GM06990 (cell line): ENCODE results near the gene RFX7.

Experiments used
- DNase-seq: peaks from one replicate; pipeline ENCODE4 v3.0.0-alpha.2; 2011; ENCODE audit not compliant: insufficient read length; ENCODE audit errors: extremely low read depth
- H3K27me3 ChIP-seq: replicated peaks from 2 replicates; pipeline ENCODE4 v1.6.0; 2011; ENCODE audit warnings: low read length; ENCODE audit not compliant: control insufficient read depth, insufficient read depth
- H3K36me3 ChIP-seq: 2 replicates; pipeline ENCODE4 v1.5.1; 2011; ENCODE audit warnings: low read length; ENCODE audit not compliant: control insufficient read depth, insufficient read depth
- H3K4me3 ChIP-seq: replicated peaks from 2 replicates; pipeline ENCODE4 v1.5.1; 2011; ENCODE audit warnings: low read depth, mild to moderate bottlenecking, control low read depth, low read length
- CTCF ChIP-seq: IDR thresholded peaks from 2 replicates; pipeline ENCODE4 v1.5.1; 2011; ENCODE audit warnings: low read length, control low read depth, mild to moderate bottlenecking, inconsistent platforms; ENCODE audit not compliant: insufficient read depth, poor library complexity, severe bottlenecking

Gene RFX7

GRCh38 chr15:56099311-56099710, 144.4 kb downstream of the RFX7 start:
- no peak for DNase-seq
- TF ChIP-seq CTCF: no peak
- H3K27me3 ChIP-seq: no peaks in the 10 kb centered on the region
- H3K36me3 ChIP-seq: peaks cover 14% of the 10 kb centered on the region
- H3K4me3 ChIP-seq: no peak overlapping the region

GRCh38 chr15:56098195-56098863, 145.3 kb downstream of the RFX7 start:
- DNase-seq: no peak
- H3K27me3 ChIP-seq: no peaks in the 10 kb centered on the region
- no peak for TF ChIP-seq CTCF
- peaks cover 22% of the 10 kb centered on the region for H3K36me3 ChIP-seq
- H3K4me3 ChIP-seq: no peak overlapping the region

GRCh38 chr15:56095406-56095805, 148.3 kb downstream of the RFX7 start:
- H3K27me3 ChIP-seq: no peaks in the 10 kb centered on the region
- no peak for DNase-seq
- TF ChIP-seq CTCF: no peak
- no peak overlapping the region for H3K4me3 ChIP-seq
- H3K36me3 ChIP-seq: peaks cover 22% of the 10 kb centered on the region

- Histone ChIP-seq H3K4me3 (no peak overlapping the region), H3K36me3 (peaks cover 21% of the 10 kb centered on the region), H3K27me3 (no peaks in the 10 kb centered on the region)
- TF ChIP-seq CTCF: no peak
- no peak for DNase-seq
These were observed 149.5 kb downstream of the RFX7 start for GRCh38 chr15:56094171-56094570.

- no peak overlapping the region for H3K4me3 ChIP-seq
- peaks cover under 1% of the 10 kb centered on the region; the same call in 1 of the 2 replicates for H3K36me3 ChIP-seq
- H3K27me3 ChIP-seq: no peaks in the 10 kb centered on the region
- no peak for TF ChIP-seq CTCF
- no peak for DNase-seq
These were observed 155.3 kb downstream of the RFX7 start for GRCh38 chr15:56088389-56088788.

GRCh38 chr15:56086566-56086965, 157.1 kb downstream of the RFX7 start:
- DNase-seq: no peak
- no peaks in the 10 kb centered on the region for H3K27me3 ChIP-seq
- TF ChIP-seq CTCF: no peak
- no peak overlapping the region for H3K4me3 ChIP-seq
- no peaks in the 10 kb centered on the region for H3K36me3 ChIP-seq
